ENCODE results near the gene HDDC3. TPM values are rescaled to one million over a fixed set of nuclear protein-coding genes. Genes with fewer than 3 reads are reported as not detected.
"Not testable (repeated sequence)": the region's sequence is repeated elsewhere in the genome, so short reads cannot be mapped to it uniquely, and the experiment has no call there.

HDDC3 gene
- total and polyA plus RNA-seq, 10 donors = 12.8 to 34.5 (median 21.7) TPM

- peak in 1 of 3 donors; percentile 20 for TF ChIP-seq POLR2AphosphoS5 (IDR thresholded peaks at IDR 0.05)
- Histone ChIP-seq H3K27ac (peak overlapping the region in 7 of 8 donors; percentile 4 to 99 (median 97)), H3K36me3 (peaks cover 0 to 18% (median 0%) of the 10 kb centered on the region in 6 donors), H3K4me1 (peaks cover 21 to 54% (median 47%) of the 10 kb centered on the region in 6 donors)
- H3K9me3 ChIP-seq; DNase-seq; H3K27me3 ChIP-seq (replicated peaks in 1 of 7); H3K4me3 ChIP-seq; intact Hi-C loops (cut with DNase I; ENCODE audit: low total_unique reads): not testable (repeated sequence)
- WGBS, 5 donors = 53 to 87% (median 72%) methylated on average over 7 of the region's 7 CpGs
Measured at GRCh38 chr15:90928106-90928505, 4.2 kb downstream of the HDDC3 start.

- Histone ChIP-seq H3K36me3 (peaks cover 0 to 28% (median 3%) of the 10 kb centered on the region in 6 donors), H3K27ac (peak overlapping the region in 1 of 8 donors; percentile 99), H3K4me1 (peaks cover 14 to 45% (median 35%) of the 10 kb centered on the region in 6 donors)
- 92 to 96% (median 94%) methylated on average over 10 of the region's 10 CpGs for WGBS, 5 donors
- intact Hi-C loops (cut with DNase I; ENCODE audit: low total_unique reads); DNase-seq; H3K27me3 ChIP-seq (replicated peaks in 1 of 7); H3K4me3 ChIP-seq; H3K9me3 ChIP-seq: not testable (repeated sequence)
Measured at GRCh38 chr15:90926766-90927165, 5.6 kb downstream of the HDDC3 start.

DNA sequence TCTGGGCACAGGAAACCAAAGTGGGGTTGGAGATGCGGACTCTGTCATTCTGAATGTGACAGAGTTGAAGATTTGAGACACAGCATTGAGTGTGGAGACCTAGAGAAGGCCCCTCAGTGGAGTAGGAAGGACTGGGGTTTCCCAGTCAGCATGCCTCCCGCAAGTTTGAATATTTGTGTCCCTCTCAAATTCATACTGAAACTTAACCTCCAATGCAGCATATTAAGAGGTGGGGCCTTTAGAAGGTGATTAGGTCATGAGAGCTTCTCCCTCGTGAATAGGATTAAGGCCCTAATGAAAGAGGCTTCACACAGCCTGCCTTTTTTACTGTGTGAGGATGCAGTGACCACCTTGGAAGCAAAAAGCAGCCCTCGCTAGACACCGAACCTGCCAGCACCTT is 8.0 kb downstream of the HDDC3 start:
- WGBS, 5 donors = 71 to 81% (median 77%) methylated on average over 5 of the region's 5 CpGs
- Histone ChIP-seq H3K36me3 (peaks cover 0 to 52% (median 27%) of the 10 kb centered on the region in 6 donors), H3K4me1 (peaks cover 0 to 21% (median 13%) of the 10 kb centered on the region in 6 donors), H3K4me3 (no peak overlapping the region), H3K27ac (peak overlapping the region in 1 of 8 donors; percentile 48), H3K27me3 (replicated peaks in 1 of 7) (no peaks in the 10 kb centered on the region), H3K9me3 (no peaks in the 10 kb centered on the region)
- TF ChIP-seq POLR2AphosphoS5 (IDR thresholded peaks at IDR 0.05) = no peak
- no peak for TF ChIP-seq CTCF (IDR thresholded peaks at IDR 0.05 in 8 of 11, conservative IDR thresholded peaks at IDR 0.05 in 3 of 11)
- TF ChIP-seq POLR2A (IDR thresholded peaks at IDR 0.05) = no peak
- DNase-seq = no peak
- intact Hi-C loops (cut with DNase I; ENCODE audit: low total_unique reads) = no loop called here

DNA sequence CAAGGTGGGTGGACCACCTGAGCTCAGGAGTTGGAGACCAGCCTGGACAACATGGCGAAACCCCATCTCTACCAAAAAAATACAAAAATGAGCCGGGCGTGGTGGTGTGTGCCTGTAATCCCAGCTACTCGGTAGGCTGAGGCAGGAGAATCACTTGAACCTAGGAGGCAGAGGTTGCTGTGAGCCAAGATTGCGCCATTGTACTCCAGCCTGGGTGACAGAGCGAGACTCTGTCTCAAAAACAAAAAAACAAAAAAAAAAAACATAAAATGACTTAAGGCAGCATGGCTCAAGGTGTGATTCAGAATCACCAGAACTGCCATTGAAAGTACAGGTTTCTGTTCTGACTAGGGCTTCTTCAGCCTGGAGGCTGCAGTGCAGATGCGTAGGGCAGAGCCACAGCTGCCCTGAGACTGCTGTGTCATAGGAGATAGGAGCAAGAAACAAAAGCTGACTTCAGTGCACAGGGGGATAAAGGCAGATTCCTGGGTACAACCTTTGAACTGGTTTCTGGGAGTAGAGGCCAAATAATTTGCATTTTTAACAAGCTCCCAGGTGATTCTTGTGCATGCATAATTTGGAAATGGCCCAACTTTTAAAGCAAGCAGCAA is 9.5 kb downstream of the HDDC3 start:
- H3K27me3 ChIP-seq (replicated peaks in 1 of 7); H3K9me3 ChIP-seq; H3K4me3 ChIP-seq; DNase-seq; intact Hi-C loops (cut with DNase I; ENCODE audit: low total_unique reads); H3K4me1 ChIP-seq: not testable (repeated sequence)
- Histone ChIP-seq H3K36me3 (peaks cover 6 to 67% (median 42%) of the 10 kb centered on the region in 6 donors), H3K27ac (peak overlapping the region in 1 of 8 donors; percentile 16)
- WGBS, 5 donors = 86 to 94% (median 89%) methylated on average over 7 of the region's 7 CpGs

DNA sequence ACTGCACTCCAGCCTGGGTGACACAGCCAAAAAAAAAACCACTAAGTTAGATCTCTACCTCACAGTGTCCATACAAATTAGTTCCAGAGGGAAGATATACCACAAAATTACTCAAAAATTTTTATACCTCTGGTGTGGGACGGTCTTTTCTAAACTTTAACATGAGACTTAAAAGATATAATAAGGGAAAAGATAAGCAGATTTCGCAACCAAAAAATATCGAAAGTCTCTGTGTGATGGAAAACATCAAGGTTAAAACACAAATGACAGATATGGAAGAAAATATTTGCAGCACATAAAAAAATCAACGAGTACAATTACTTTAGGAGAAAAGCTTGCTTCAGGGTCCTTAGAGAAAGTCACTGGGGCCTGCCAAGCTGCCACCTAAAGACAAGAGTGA is 10.5 kb downstream of the HDDC3 start:
- Histone ChIP-seq H3K27ac (no peak overlapping the region), H3K36me3 (peaks cover 6 to 76% (median 51%) of the 10 kb centered on the region in 6 donors), H3K4me3 (no peak overlapping the region), H3K9me3 (no peaks in the 10 kb centered on the region), H3K27me3 (replicated peaks in 1 of 7) (no peaks in the 10 kb centered on the region), H3K4me1 (peaks cover 0 to 15% (median 0%) of the 10 kb centered on the region in 6 donors)
- intact Hi-C loops (cut with DNase I; ENCODE audit: low total_unique reads) = no loop called here
- DNase-seq = no peak
- WGBS, 5 donors = 86 to 94% (median 87%) methylated on average over 4 of the region's 4 CpGs
- TF ChIP-seq POLR2A (IDR thresholded peaks at IDR 0.05) (no peak), CTCF (IDR thresholded peaks at IDR 0.05 in 8 of 11, conservative IDR thresholded peaks at IDR 0.05 in 3 of 11) (no peak), POLR2AphosphoS5 (IDR thresholded peaks at IDR 0.05) (no peak)
